Stimulated activated CD4-positive, alpha-beta T cell treated with anti-CD3 and anti-CD28 coated beads, Interleukin-15, amount 100 ng/mL, for 24 hours (primary cell): ENCODE data around the gene ENDOD1.
A peak's percentile ranks its signal among the peaks of the same experiment; 100 is the strongest.

Source experiments
- DNase-seq: peaks from one replicate; pipeline ENCODE4 v3.0.0-alpha.2; 2020

ENDOD1 gene

DNA sequence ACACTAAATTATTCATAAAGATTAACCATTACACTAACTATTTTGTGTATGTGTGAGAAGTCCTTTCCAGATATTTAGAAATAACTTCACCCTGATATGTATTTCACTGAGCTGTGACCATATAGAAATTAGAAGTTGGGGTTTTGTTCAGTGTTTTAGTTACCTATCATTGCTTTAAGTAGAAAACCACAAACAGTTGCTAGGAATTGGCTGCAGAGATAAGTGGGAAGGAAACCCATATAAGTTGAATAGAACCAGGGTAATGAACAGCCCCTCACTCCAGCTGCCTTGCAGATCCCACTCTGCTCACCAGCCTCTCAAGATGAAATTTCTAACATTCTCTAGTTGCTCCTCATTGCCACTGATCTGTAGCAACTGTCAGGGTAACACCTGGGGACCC lies 12.7 kb upstream of the ENDOD1 start:
- DNase-seq: no peak

DNA sequence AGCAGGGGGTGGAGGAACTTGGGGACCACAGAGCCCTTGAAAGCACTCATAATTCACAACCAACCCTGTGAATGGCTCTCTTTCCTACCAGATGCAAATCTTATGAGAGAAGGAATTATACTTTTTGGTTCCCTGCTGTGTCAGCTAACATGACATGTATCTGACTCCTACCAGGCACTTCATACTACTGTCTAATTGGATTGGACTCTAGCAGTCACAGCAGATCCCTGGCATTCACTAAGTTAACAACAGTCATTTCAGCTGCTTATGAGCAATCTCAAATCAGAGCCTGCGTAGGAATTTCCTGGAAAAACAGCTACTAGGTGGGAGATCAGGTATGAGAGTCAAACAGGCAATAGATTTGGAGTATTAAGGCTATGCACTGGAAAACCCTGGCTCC lies 11.1 kb upstream of the ENDOD1 start:
- no peak for DNase-seq

DNA sequence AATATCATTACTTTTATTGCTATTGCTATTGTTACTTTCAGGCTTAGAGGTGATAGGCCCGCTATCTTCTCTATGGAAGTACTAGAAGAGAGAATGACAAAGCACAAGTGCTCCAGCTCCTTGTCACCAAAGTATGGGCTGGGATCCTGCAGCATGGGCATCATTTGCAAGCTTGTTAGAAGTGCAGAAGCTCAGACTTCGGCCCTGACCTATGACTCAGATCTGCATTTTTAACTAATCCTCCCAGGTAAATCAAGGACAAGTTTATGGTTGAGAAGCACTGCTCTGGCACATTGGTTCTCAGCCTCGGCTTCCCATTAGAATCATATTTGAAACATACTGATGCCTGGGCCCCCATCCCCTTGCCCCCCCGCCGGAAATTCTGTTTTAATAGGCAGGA lies 8.6 kb upstream of the ENDOD1 start:
- no peak for DNase-seq

DNA sequence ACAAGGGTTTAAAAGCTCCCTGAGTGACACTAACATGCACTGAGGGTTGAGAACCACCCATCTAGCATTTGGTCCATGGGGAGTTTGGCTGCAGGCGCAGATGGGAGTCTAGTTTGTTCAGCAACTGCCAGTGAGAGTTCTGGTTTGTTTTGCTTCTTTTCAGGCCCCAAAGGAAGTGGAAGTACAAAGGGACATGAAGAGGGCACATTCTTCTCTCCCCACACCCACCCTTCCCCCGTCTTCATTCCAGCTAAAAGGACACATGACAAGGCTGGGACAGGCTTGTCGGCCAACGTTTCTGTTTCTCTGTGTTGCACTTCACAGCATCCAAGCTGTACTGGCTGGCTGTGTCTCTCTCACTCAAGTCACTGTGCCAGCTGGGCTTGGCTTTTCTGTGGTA lies 8.2 kb upstream of the ENDOD1 start:
- DNase-seq: no peak

DNA sequence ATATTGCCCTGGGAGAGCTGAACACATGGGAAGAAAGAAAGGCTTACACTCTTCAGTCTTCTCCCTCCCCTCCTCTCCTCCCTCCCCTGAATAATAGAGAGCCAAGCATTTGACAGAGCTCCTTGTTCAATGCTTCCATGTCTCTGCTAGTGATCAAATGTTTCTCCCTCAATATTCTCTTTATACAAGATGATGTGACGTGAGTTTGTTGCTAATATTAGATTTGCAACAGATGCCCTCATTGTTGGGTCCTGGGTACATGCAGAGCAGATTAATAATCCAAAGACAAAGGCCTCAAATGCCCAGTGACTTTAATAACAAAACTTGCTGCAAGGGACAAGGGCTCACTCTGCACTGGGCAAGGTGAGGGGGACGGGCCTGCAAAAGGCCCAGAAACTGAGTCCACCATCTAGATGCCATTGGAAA lies 7.1 kb upstream of the ENDOD1 start:
- DNase-seq: no peak

DNA sequence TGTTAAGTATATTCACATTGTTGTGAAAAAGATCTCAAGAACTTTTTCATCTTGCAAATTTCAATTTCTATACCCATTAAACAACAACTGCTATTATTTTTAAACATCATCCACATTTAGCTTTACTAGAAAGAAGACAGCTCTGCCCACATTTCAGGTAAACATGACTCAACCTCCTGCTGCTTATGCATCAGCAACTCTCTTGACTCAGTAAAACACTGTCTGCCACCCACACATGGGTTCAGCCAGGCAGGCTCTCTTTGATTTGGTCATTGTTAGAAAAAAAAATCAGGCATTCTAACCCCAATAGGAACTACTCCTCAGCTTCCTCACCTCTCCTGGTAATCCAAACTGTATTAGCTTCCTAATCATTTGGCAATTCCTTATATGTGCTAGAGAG lies 5.1 kb upstream of the ENDOD1 start:
- DNase-seq: peak; percentile 73

DNA sequence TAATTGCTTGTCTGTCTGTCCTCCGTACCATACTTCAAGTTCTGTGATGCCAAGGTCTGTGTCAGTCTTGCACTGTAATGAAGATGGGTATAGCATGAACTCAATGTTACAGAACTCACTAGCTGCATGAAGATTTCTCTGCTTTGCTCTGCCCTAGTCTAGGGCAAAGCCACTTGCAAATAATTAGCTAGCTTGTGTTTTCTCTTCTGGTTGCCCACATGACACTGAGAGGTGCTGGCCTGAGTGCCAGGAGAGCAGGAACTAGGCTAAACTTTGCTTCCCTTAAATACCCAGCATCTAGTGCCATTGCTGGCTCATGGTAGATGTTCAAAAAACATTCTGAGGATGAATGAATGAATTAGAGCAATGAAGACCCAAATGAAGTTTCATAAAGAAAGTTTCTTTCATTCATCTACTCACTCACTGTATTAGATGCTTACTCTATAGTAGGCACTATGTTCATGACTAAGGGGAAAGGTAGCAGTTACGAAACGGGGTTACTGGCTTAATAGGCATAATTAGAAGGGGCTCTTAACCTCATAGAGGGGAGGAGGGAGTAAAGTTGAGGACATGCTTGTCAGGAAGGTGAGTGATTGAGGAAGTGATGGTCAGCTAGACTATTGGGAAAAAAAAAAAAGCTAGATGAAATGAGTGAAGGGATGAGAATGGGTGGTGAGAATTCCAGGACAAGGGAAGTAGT lies 4.4 kb upstream of the ENDOD1 start:
- no peak for DNase-seq

DNA sequence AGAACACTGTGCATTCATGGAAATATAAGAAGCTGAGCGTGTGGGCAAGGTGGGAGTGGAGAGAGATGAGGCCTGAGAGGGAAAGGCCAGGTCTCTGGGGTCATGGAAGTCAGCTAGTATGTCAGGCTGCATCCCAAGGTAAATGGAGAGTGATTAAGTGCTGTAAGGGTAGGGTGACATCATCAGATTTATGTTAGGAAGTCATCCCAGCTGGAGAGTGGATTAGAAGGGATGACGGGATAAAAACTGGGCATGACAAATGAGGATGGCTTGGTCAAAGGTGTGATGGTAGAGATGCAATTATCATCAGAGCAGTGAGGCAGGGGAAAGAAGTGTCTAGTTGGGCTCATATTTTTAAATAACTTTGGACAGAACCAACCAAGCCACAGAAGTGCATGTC lies 3.5 kb upstream of the ENDOD1 start:
- DNase-seq: no peak

DNA sequence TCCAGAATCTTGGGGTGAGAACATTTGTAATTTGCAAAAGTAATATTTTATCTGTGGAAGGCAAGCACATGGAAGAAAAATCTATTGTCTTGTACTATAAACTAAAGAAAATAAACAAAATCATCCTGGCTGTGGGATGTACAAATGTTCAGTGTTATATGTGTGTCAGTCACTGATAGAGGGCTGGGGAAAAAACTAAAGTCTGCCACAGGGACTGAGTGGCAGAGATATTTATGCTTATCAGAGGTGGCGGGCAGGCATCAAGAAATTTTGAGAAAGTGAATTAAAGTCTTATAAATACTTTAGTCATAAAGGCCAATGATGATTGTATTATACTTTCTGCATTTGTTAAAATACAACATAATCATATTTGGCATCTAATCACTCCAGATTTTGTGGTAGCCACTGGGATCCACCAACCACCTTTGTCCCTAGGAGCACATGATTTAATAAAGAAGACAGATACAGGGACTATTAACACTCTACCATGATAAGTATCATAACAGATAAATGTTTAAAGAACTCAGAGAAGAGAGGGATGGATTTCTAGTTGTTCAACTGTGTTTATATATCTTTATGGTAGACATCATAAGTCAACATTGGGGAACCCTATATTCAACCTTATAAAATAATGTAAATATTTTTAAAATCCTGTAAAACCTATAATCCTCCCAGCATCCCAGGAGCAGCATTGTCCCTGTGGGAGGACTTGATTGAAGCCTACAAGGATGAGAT lies 2.6 kb upstream of the ENDOD1 start:
- DNase-seq: no peak

DNA sequence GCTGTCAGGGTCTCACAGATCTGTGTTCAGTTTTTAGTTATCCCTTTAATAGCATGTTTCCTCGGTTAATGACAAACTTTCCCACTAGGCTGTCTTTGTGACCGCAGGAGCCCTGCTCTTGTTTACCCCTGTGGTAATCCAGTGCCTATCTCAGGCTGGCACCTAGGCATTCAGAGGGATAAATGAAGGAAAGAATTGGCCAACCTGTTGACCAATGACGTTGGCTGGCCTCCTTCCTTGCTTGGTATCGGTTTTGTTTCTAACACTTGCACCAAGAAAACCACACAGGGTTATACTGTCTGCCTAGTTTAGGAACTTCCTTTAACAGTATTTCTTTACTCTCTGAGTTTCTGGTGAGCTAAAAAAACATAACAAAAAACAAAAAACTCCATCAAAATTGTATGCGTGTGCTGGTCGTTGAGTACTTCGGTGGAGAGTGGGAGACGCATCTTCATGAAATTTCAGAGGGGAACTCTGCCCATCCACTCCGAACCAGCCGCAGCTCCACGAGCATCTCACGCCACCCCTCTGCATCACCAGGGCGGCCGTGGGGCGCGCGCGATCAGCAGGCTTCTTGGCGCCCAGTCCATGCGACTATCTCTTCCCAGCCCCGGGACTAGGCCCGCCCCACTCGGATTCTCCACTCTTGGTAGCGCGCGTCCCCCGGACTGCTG lies 563 bp upstream of the ENDOD1 start:
- DNase-seq: peak; percentile 24

DNA sequence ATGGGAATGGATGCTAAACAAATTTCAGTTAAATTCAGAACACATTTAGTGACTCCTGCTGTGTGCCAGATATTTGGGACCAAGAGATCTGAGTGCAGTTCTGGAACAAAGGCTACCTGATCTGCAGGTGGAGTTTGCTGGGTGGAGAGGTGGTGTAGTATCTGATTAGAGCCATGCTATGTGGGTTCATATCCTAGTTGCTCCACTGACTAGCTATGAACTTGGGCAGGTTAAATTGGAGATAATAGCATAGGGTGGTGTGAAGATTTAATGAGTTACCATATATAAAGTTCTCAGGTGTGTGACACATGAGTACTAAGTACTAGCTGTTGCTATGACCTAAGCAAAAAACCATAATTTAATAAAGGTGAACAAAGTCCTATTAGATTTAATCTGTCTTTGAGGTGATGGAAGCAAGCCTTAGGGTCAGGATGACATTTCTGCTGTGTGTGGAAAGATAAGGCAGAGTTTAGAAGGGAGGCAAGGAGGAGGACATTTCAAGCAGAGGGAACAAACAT lies 2.1 kb downstream of the ENDOD1 start:
- no peak for DNase-seq

DNA sequence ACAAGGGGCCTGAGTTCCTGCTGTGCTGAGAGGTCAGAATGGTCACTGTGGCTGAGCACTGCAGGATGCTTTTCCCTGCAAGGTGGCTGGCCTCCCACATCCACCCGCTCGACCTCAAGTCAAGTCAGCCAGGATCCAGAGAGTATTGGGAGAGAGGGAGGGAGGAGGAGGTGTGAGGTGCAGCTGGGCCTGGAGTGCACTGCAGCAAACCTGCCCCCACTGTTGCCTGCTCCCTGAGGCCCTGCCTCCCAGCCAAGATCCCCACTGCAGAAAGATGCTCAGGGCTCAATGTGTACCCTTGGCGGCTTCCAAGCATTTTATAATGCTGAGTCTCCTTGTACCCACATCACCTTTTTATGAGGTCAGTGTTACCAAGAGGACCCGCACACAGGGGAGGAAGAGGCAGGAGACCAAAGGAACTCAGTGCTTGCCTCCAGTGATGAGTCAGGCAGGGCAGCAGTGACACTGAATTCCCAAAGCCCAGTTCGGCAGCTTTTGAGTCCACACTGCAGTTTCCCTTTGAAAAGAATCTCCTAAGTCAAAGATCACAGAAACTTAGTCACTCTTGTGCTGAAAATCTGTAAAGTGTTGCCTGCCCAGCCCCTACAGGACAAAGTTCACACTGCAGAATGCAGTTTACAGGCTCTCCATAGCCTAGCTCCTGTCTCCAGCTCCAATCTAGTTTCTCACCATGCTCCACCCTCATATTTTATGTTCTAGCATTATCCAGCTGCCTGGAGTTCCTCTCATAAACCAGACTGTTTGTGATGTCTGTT lies 3.1 kb downstream of the ENDOD1 start:
- DNase-seq: peak; percentile 54

DNA sequence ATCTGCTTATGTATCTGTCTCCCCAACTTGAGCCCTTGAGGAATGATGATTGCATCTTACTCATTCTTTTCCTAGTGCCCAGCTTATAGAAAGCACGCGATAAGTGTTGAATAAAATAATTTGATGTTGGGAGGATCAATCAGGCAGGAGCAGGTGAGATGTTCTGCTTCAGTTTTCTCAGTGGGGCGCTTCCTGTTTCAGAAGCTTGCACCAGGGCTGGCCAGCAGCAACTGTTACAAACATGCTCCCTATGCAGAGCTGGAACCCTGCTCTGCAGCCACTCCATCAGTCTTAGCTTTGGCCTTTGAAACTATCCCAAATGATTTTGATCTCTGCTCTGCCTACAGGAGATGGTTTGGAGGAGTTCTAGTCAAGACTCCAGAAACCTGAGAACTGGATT lies 3.9 kb downstream of the ENDOD1 start:
- no peak for DNase-seq

DNA sequence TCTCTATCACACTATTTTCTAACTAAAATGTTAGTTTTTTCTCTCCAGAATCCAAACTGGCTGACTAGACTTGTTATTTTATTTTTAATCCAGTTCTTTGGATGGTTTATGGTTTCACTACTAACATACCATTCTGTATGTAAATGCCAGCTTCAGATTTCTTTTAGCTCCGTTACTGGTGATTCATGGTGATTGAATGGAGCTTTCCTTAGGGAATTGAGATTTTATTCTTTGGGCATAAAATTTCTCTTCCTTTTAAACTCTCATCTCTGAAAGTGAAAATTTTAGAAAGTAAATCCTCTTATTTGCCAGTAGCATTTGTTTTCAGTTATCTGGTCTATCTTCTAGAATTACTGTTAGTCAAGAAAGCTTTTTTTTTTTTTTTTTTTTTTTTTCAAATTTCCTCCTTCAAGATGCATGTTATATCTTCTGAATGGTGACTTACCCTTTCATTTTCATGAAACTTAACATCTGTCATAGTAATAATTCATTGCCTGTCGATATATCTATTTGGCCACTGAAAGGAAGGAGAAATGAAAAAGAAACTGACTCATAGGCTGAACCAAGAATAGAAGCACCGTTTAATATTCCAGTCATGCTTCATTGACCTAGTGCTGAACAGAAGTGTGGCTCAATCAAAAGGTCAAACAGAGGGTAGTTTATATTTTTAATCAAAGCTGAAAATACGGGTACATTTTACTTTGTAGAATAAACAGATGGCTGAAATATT lies 6.4 kb downstream of the ENDOD1 start:
- no peak for DNase-seq

DNA sequence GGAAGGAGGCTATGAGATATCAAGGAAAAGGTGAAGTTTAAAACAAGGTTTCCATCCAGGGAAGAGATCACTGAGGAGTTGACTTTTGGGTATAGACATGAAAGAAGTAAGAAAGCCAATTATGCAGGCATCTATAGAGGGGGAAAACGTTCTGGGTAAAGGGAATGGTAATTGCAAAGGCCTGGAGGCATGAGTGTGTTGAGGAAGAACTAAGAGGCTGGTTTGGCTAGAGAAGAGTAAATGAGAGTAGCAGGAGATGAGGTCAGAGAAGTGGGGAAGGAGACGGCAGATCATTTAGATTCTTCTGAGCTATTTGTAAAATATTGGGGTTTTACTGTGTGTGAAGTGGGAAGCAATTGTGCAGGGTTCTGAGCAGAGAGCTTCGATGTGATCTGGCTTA lies 7.6 kb downstream of the ENDOD1 start:
- DNase-seq: no peak

DNA sequence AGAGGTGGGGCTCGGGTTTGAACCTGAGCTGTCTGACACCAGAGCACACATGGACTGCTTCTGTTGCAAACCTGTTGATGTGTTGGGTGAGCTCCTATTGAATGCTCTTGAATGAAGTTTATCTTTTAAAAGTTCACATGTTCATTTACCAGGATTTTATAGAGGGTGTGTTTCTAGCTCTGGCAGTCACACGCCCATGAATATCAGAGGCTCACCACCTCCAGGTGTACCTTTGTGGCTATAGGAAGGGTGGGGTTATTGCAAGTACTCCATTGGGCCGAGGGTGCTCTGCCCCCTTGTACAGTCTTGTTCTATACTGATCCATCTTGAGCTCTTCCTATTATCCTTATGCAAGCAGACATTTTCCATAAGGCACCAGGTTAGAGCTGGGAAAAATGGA lies 9.2 kb downstream of the ENDOD1 start:
- DNase-seq: no peak

DNA sequence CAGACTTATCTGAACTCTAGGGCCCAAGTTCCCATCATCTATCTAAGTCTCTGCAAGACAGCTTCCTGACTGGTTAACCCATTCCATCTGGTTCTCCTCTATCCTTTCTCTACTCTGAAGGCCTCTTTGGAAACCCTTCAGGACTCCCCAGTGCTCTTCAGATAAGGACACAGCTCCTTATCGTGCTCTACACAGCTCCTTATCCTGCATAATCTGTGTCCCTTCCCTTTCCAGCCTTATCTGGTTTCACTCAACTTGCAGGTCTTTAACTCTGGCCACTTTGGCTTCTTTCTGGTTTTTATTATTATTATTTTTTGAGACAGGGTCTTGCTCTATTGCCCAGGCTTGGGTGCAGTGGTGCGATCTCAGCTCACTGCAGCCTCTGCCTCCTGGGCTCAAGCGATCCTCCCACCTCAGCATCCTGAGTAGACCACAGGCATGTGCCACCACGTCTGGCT lies 10.6 kb downstream of the ENDOD1 start:
- DNase-seq: no peak

DNA sequence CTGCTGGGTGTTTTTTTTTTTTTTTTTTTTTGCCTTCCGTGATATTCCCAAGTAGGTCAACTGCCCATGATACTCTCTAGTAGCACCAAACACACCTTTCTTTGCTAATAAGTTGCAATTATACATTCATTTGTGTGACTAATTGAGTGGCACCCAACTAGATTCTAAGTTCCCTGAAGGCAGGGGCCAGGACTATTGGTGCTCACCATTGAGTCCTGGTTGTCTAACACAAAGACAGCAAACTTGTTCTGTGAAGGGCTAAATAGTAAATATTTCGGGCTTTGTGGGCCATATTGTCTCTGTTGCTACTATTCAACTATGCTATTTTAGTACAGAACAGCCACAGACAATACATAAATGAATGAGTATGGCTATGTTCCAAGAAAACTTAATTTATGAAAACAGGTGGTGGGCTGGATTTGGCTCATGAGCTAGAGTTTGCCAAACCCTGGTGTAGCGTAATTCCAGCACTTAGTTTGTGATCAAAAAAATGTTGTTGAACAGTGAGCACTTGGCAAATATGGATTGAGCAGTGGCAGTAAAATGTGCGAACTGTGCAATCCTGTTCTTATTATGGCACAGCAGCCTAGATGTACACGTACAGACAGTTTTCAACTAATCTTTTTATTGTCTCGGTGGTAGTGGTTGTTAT lies 11.3 kb downstream of the ENDOD1 start:
- DNase-seq: no peak

DNA sequence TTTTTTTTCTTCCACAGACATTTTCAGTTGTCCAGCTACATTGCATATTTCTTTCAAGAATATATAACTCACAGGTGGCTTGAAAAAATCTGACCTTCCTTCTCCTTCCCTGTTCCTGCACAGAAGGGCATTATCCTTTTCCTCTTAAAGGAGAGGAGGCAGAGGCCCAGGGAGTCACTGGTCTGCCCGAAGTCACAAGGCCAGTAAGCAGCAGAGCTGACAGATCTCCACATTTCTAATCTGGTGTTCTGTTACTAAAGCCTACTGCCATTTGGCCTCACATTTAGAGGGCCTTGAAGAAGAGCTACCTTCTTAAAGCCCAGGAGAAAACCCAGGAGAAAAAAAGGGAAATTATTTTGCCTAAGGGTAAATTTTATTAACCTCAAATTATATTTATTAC lies 12.3 kb downstream of the ENDOD1 start:
- DNase-seq: no peak

DNA sequence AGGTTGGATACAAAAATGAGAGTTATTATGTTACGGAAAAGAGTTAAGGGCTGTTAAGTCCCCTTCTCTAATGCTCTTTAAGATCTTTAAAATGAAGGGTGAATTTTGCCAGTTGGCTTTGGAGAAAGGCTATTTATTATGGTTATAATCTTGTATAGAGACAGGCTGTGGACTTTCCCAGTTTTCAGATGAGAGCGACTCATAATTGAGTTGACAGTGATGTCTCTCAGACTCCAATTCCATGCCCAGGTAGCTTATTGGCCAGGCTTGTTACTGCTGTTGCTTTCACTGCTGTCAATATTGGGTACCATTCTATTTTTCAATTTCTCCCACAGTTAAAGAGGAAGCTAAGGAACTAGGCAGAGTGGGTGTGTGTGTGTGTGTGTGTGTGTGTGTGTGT lies 13.1 kb downstream of the ENDOD1 start:
- DNase-seq: no peak

DNA sequence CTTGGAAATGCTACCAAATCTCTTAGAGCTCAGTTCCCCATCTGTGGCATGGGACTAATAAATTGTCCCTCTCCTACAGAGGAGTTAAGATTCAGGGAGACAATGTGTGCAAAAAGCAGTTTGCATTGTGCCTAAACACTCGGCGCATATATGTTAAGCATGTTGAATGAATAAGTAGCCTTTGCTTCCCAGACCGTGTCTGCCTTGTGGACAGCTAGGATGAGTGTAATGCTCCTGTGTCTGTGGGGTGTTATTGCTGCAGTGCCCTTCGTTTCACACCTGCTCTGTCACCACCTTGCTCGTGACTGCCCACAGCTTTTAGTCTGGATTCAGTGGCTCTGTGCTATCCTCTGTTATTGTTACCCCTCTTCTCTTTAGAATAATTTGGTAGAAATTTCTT lies 14.1 kb downstream of the ENDOD1 start:
- DNase-seq: no peak
